Superior temporal gyrus (tissue), 1 donor: Measurements from ENCODE around the gene MAGI2.

Experiments used
- DNase-seq: peaks from one replicate; pipeline ENCODE4 v3.0.0-alpha.2; 2016; ENCODE audit errors: extremely low spot score

Gene MAGI2

DNA sequence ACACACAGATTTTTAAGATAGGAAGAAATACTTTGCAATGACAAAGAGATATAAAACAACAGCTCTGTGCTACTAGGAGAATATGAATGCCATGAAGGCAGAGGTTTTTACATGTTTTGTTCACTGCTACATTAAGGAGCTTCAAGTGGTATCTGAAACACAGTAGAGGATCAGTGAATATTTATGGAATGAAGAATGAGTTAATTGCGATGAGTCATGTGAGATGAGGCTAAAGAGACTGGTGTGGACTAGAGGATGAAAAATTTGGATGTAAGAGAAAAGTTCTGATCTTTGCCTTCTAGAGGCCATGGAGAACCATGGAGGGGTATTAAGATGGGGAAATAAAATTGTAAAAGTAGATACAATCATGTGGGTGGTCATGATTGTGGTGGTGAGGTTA lies 1220.7 kb downstream of the MAGI2 start:
- DNase-seq, result no peak

DNA sequence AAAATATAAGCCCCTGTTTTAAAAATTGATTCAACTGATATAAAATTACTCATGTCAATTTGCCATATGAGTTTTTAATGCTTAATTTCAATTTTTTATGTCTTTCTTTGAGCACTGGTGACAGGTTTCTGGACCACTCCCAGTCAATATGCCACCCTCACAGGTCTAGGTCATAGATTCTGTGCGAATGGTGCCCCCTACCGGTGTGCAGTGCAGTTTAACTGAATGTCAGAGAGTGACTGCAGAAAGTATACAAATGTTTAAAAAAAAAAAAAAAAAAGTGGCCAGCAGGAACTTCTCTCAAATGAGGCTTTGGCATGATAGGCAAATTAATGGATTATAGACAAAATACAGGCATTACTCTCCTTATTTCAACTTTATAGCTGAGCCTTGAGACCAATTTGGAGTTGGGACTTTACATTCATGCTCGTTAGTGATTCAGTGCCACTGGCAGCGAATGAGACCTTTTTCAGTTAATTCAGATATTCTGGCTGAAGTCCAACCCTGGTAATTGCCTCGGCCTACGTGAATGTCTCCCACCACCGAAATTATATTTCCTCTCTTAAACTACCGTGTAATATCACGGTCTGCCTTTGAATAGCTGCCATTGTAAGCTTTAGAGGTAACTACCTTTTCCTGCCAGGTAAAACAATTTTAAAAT lies 1227.3 kb downstream of the MAGI2 start:
- peak; percentile 72 for DNase-seq

DNA sequence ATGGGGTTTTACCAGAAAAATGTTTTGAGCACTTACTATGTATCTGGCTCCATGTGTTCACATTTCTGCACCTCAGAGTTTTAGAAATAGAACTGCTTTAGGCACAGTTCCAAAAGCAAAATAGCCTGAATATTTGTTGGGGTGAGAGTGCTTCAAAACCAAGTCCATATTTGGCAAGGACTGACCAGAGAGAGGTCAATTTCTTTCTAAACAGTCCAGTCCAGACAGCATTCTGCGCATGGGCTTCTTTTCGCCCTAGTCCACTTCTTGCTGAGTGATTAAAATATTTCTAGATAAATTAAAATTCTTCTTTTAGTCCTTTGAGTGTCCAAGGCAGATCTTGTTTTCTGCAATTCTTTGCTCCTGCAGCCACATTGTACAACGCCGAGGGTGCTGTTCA lies 1227.9 kb downstream of the MAGI2 start:
- DNase-seq, result no peak

DNA sequence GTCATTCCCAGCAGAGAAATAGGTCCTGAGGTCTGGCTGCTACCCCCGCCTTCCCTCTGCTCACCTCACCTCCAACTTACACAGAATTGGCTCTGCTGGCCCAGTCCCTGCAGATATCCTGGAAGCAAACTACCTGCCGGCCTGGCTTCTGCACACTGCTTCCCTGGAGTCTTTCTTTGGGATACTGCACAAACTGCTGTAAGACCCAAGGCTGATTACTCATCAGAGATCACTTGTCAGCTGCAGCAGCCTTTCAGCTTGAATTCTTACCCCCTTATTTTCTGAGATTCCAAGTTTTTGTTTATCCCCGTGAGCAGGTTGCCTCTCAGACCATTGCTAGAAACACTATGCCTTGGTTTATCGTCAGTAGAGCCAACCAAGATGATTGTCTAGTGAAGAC lies 1228.5 kb downstream of the MAGI2 start:
- DNase-seq, result no peak

DNA sequence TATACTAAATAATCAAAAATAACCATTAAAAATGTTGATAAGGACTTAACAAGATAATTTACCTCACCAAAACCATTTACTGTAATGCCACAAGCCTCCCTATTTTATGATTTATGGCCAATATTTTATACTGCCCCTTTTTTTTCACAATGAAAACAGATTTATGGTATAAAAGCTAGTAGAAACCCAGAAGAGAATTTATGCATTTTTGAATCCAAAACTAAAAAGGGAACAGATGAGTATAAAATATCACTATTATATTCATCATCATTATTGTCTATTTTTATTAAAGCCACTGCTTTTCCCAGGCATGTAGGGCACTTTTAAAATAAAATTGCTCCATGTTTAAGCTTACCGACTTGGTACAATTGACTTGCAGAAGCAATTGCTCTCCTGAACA lies 1229.9 kb downstream of the MAGI2 start:
- no peak for DNase-seq

DNA sequence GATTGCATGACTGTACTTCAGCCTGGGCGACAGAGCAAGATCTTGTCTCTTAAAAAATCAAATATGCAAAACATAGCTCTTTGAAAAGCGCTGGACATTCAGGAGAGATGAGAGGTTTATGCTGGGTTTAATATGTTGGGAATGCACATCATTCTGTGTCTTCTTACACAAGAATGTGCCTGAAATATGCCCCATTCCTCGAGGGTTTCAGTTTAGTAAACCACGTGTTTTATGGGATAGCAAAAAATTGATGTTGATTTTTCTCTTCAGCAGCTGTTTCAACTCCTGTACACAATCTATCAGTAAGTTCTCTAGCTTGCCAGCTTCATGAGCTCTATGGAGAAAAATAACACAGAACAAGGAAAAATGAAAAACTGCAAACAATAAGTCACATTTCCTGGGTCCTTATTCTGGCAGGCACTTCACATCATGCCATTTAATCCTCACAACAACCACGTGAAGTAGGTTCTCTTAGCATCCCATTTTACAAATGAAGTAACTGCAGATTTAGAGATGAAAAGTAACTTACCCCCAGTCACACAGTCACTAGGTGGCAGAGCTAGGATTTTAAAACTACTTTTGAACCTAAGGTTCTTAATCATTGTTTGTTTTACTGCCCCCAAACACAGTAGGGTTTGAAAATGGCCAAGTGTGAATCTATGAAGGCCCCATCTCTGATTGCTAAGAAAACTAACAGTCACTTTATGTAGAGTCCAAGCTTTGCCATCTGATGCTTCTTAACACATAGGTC lies 1231.3 kb downstream of the MAGI2 start:
- no peak for DNase-seq

DNA sequence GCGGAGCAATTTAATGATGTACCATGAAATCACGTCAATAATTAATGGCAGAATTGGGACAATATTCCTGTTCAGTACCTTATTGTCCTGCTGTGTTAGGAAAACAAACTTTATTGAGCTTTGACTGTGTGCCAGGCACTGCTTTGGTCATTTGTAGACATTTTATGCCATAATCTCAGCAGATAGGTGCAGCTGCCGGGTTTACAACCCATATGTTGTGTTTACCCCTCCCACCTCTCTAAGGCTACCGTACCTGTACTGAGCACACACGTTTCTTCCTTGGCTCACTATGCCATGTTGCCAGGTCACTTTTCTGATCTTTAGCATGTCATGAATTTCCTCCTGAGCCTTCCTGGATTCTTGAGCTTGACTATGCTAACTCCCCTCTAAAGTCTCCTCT lies 1232.7 kb downstream of the MAGI2 start:
- no peak for DNase-seq

DNA sequence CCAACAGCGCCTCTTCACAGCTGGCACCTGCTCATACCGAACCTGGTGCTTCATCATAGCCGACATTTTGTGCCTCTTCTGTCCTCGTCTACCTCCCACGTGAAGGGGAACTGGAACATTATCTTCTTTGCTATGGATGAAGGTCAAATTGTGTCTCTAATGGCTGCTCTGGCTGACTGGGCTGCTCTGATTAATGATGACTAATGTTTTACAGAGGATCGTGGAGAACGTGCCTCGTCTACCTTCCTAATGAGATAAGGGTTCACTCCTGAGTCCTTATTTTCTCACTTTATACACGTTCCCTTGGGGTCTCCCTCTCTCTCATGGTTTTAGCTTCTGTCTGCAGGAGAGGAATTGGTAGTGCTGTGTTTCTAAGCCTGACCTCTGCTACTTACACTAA lies 1234.6 kb downstream of the MAGI2 start:
- DNase-seq, result no peak

DNA sequence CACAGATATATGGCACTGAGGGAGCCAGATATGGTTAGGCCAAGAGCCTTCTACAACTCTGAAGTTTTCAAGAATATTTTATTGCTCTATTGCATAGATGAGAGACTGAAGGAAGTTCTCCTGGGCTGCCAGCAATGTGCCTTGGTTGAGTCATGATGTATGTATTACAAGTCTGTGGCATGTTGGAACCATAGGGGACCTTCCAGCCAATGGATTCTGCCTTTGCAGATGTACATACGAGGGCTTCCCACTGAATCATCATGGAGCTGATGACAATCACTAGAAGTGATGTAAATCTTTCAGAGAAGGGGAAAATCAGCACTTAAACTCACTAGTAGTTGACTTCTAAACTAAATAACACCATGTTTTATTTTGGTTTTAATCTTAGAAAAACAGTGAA lies 1235.4 kb downstream of the MAGI2 start:
- DNase-seq, result no peak

DNA sequence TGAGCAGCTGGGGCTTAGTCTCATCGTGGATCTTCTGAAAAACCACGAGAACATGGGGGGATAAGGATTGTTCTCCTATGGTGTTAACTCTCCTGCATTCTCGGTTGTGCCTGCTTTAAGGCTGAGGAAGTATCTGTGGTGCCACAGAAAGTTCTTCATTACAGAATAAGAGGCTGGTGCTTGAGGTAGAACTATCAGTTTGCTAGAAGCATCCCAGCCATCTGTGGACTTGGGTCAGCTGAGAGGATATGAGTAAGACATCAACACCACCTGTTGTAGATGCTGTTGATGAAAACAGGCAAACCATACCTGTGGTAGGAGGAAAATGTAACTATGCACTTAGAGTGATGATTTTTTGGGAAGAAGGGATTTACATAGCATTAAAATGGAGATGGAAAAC lies 1238.3 kb downstream of the MAGI2 start:
- no peak for DNase-seq

DNA sequence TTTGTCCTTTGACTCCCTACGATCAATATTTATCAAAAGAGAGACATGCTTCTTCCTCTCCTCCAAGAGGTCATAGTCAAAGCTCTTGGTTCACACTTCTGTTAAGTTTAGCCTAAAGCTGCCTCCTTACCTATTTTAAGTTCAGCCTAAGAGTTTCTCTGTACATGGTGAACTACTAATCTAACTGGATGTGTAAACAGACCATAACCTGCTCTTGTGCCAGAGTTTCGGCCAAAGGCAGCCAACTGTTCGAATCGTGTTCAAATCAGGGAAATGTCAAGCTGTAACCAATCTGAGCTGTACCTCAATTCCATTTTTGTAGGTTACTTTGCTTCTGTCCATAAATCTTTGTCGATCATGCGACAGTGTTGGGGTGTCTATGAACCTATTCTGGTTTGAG lies 1240.1 kb downstream of the MAGI2 start:
- DNase-seq, result no peak

DNA sequence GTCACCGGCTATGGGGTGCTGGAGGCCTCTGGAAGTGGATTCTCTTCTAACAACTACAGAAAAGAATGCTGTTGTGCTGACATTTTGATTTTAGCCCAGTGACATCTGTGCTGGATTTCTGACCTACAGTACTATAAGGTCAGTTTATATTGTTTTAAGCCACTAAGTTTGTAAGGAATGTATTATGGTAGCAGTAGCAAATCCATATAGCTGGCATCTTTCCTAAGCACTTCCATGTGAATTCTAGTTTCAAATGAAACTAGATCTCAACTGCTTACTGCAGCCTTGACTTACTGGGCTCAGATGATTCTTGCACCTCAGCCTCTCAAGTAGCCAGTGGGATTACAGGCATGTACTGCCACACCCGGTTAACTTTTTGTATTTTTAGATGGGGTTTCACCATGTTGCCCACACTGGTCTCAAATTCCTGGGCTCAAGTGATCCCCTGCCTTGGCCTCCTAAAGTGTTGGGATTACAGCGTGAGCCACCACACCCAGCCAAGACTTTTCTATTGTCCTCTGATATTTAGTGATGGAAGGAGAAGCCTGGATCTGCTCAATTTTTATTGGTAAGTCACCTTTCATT lies 1240.9 kb downstream of the MAGI2 start:
- no peak for DNase-seq

DNA sequence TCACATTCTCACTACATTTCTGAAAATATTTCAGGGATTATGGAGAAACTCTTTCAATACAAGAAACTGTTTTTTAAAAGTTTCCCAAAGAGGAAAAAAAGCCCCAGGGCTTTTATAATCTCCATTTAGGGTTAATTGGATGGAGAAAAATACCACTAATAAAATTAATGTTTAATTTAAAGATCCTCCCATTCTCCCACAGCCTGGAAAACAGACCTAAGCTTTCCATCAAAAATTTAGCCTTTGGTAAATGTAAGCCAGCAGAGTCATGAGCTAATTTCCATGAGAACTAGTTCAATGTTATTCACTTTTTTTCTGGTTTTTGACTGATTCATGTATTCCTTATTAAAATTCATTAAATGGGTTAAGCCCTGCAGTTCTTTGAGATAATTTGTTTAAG lies 1246.2 kb downstream of the MAGI2 start:
- DNase-seq, result no peak

DNA sequence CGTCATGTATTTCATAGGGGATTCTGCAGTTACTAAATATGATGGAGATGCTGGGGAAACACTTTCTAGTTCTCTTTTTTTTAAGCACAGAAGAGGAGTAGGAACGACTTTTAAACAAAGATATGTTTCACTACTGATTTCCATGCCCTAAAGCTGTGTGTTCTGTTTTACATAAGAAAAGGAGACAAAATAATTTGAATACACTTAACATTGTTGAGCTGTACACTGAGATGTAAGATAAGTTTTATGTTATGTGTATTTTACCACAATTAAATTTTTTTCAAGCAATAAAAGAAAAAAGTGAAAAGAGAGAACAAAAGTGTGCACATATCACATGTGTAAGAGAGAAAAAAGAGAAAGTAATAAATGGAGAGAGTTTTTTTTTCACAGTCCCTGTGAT lies 1246.7 kb downstream of the MAGI2 start:
- no peak for DNase-seq

DNA sequence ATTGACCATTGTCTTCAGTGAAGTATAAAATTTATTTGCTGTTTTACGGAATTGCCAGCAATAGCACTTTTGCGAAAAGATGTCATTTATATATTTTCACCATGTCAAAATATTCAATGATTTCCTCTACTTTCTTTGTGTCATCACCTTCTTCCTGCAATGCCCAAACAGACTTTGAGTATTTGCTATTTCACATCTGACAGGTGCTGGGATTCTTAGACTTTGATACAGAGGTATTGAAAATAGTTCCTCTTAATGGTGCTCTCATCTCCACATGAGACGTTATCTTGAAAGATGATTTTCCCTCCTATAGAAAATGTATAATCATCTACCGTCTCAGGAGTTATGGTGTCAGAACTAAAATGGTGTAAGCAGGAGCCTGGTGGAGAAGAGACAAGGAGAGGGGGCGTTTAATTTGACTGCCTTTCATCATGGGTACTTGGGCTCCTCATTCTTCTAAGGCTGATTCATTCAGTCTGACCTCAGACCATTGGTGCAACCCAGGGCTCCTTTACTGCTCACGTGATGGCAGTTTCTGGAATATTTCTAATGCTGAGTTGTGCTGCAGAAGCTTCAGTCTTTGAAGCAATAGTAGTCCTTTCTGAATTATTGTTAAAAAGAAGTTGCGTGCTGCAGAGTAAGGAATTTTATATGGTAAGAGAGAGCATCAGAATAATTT lies 1250.3 kb downstream of the MAGI2 start:
- DNase-seq, result no peak

DNA sequence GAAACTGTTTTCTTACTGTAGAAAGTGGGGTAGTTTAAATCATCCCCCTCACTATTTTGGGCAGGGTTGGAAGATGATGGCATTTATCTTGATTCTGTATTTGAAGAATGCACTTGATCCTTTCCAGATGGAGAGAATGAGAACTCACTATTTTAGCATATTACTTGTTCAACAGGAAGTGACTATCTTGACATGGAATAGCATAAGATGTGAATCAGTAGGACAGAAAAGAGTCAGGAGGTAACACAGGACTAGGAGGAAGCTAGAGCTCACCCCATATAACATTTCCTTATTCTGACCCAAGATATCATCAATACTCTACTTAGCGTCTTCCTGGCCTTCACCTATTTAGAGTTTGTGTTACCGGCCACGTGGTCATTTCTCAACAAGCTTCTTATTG lies 1254.7 kb downstream of the MAGI2 start:
- DNase-seq, result no peak

DNA sequence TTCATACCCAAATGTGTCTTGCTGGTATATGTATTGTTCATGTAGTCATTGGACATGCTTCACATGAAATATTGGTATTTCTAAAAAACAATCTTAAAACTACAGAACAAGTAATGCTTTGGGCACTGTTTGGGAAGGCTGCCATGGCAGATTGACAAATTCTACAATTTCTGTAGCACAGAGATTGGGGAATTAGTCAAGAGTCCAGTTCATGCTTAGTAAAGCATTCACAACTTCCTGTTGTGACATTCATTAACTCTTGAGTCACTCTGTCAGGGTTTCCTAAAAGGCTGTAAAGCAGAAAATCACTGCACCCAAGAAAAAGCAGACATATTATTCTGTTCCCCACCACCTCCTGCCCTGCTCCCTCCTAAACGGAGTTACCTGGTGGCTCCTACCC lies 1256.0 kb downstream of the MAGI2 start:
- DNase-seq, result no peak

DNA sequence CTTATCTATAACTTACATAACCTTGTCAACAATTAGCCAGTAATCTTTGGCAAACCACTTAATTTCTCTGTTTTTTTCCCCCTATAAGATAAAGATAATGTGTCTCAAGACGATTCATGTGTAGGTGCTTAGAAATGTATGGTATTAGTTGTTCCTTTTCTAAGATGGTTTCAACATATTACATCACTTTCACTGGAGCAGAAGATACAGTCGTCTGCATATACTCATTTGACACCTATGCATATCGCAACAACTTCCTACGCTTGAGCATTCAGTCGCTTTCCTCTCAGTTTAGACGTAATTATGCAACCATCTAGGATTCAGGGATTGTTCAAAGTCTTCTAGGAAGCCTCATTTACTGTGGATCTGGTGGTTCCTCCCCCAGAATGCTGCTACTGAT lies 1258.2 kb downstream of the MAGI2 start:
- DNase-seq, result peak; percentile 59

DNA sequence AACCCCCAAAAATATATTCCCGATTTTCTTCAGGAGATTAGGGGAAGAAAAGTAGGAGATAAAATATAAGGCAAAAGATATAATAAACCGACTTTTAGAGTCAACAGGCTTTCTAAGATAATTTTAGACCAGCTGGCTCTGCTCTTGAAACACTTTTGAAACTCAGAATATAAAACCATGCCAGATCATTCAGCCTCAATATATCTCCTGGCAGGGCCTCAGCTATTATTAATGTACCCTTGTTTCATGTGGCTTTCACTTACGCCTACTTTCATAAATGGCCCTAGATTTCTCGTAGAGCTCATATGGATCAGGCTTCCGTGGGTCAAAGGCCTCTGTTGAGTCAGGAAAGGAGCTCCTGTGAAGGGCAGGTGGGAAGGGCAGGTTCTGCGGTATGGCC lies 1258.9 kb downstream of the MAGI2 start:
- no peak for DNase-seq

DNA sequence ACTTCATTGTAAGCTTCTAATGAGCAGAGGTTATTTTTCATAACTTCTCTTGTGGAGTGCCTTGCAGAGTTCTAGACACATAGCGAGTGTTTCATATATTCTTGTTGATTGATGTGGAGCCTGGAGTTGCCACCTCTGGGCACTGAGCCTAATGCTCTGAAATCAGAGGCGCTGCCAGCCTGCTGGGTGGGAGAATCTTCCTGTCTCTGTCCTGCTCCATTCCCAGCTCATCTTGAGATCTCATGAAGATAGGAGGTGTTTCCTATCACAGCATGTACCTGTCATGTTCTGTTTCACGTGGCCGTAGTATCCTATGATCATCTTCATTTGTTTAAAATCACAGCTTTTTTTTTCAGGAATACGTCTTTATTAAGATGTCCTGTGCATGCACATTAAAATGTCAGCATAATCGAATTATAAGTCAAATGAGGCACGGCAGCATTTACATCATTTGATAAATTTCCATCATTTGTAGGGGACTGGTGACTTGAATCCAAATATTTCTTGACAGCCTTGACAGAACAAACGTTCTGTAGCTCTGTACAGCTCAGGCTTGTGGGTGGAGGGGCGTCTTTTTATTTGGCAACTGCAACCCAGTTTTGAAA lies 1261.9 kb downstream of the MAGI2 start:
- peak; percentile 53 for DNase-seq

DNA sequence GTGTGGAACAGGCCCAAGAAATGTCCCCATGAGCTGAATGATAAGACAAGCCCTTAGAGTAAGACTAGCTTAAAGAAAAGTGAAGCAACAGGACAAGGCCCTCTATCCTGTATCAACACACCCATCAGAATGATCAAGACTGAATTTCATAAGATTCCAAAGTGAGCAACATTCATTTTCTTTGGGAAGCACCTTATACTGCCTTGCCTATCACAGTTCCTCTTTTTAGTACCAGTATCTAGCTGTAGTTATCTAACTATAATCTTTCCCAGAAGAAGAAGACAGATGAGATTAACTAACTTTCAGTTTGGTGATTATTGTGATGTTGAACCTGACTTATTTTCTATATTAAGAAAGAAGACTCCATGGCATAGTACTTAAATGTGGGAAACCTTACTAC lies 1263.7 kb downstream of the MAGI2 start:
- DNase-seq, result no peak

DNA sequence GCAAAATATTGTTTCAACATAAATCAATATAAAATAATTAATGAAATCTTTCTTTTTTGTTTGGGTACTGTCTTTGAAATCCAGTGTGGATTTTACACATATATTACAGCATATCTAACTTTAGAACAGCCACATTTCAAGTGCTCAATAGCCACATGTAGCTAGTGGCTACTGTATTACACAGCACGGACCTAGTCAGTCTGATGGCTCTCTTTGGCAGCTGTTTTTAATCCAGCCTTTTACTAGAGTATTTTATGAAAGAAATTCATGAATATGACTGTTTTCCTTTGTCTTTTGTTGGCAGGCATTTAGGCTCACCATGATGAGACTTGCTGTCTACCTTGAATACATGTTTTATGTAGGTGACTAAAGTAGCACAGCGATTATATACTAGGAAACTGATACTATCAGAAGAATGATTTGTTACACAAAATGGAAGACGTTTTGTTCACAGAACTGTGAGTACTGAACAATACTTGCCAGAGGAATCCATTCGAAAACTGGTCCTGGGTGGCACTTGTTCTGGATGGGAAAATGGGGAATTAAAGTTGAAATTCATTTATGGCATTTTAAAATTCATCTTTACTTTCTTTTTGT lies 1268.2 kb downstream of the MAGI2 start:
- DNase-seq, result no peak
